Endodermal cell (in vitro differentiated cells): ENCODE measurements around the gene BRF1. TPM values are rescaled to one million over a fixed set of nuclear protein-coding genes. Genes with fewer than 3 reads are reported as not detected.
A peak's percentile ranks its signal among the peaks of the same experiment; 100 is the strongest.
"Not testable (repeated sequence)": the region's sequence is repeated elsewhere in the genome, so short reads cannot be mapped to it uniquely, and the experiment has no call there.

Experiments
- DNase-seq: peaks from one replicate; pipeline ENCODE4 v3.0.0-alpha.2; 2017
- H3K27ac ChIP-seq: 2 replicates; pipeline ENCODE4 v1.5.1; 2013; ENCODE audit warnings: mild to moderate bottlenecking, low read depth, low read length, moderate library complexity
- H3K27me3 ChIP-seq: 2 replicates; pipeline ENCODE4 v1.6.1; 2013; ENCODE audit warnings: mild to moderate bottlenecking, low read length, moderate library complexity; ENCODE audit not compliant: insufficient read depth, control insufficient read depth, poor library complexity, severe bottlenecking
- H3K36me3 ChIP-seq: 2 replicates; pipeline ENCODE4 v1.7.0; 2013; ENCODE audit warnings: mild to moderate bottlenecking, low read length, moderate library complexity; ENCODE audit not compliant: control insufficient read depth, insufficient read depth
- H3K4me1 ChIP-seq: one replicate; pipeline ENCODE4 v1.7.0; 2013; ENCODE audit warnings: low read length; ENCODE audit not compliant: control insufficient read depth, insufficient read depth
- H3K4me3 ChIP-seq: 2 replicates; pipeline ENCODE4 v1.5.1; 2013; ENCODE audit warnings: mild to moderate bottlenecking, low read length, moderate library complexity
- H3K9ac ChIP-seq: 2 replicates; pipeline ENCODE4 v1.6.1; 2013; ENCODE audit warnings: mild to moderate bottlenecking, low read length, moderate library complexity; ENCODE audit not compliant: poor library complexity, severe bottlenecking; ENCODE audit errors: extremely low read depth
- H3K9me3 ChIP-seq: 2 replicates; pipeline ENCODE4 v1.6.1; 2013; ENCODE audit warnings: mild to moderate bottlenecking, low read length, moderate library complexity; ENCODE audit not compliant: control insufficient read depth
- H3K27ac Mint-ChIP-seq: 2 replicates; pipeline ENCODE4 v1.8.0; 2020; ENCODE audit warnings: mixed read lengths
- H3K27me3 Mint-ChIP-seq: 2 replicates; pipeline ENCODE4 v1.8.0; 2021; ENCODE audit warnings: mild to moderate bottlenecking, mixed read lengths; ENCODE audit not compliant: insufficient read depth
- H3K36me3 Mint-ChIP-seq: 2 replicates; pipeline ENCODE4 v1.8.0; 2020; ENCODE audit warnings: low read depth, mixed read lengths
- H3K4me1 Mint-ChIP-seq: 2 replicates; pipeline ENCODE4 v1.8.0; 2020; ENCODE audit warnings: mixed read lengths
- H3K4me3 Mint-ChIP-seq: 2 replicates; pipeline ENCODE4 v1.8.0; 2020; ENCODE audit warnings: mild to moderate bottlenecking, moderate library complexity, mixed read lengths
- H3K9me3 Mint-ChIP-seq: 2 replicates; pipeline ENCODE4 v1.8.0; 2020; ENCODE audit warnings: mild to moderate bottlenecking, mixed read lengths
- CTCF ChIP-seq: fragments of 200-600 bp; sonication (generic); conservative IDR thresholded peaks from 2 replicates; pipeline ENCODE4 v1.5.0; 2021; ENCODE audit warnings: antibody characterized with exemption, mild to moderate bottlenecking
- WGBS, 2 experiments: methylation state at CpG; one replicate each; pipeline versions ENCODE4 v1.1.5 to v1.1.7; 2013; ENCODE audit warnings: missing lambda C conversion rate in 2 of 2, mixed read lengths in 1 of 2; ENCODE audit not compliant: insufficient coverage in 1 of 2, insufficient read length in 1 of 2; 5-methylcytosine and 5-hydroxymethylcytosine counted together
- total RNA-seq, 2 donors: library from RNA; stranded (reverse); fragmentation: NEBNext Ultra II Directional in 1 of 2; extraction: Animal tissue kit (Norgen Biotek cat#: 25700) in 1 of 2; gene quantifications; 2 replicates in 1 of 2; 3 replicates in 1 of 2; pipeline ENCODE4 v1.2.1, GENCODE V29; 2021

The BRF1 gene
- total RNA-seq, 2 donors from 2014 or later, result 37.0 to 44.5 TPM

- 95 to 98% methylated on average over 14 to 33 of the region's 33 CpGs for WGBS, 2 experiments
- no peak for TF ChIP-seq CTCF
- Histone ChIP-seq H3K27ac (peak overlapping the region; percentile 32), H3K27me3 (no peaks in the 10 kb centered on the region), H3K4me3 (no peak overlapping the region), H3K4me1 (peaks cover 3% of the 10 kb centered on the region), H3K9ac (no peak overlapping the region), H3K36me3 (no peaks in the 10 kb centered on the region), H3K9me3 (peaks cover 4% of the 10 kb centered on the region)
- Mint-ChIP-seq H3K4me1 (no peaks in the 10 kb centered on the region), H3K27ac (no peak overlapping the region), H3K27me3 (no peaks in the 10 kb centered on the region), H3K9me3 (peaks cover 1% of the 10 kb centered on the region), H3K36me3 (peaks cover 16% of the 10 kb centered on the region), H3K4me3 (no peak overlapping the region)
- no peak for DNase-seq
Measured at GRCh38 chr14:105335735-105336476, 35.1 kb upstream of the BRF1 start.

GRCh38 chr14:105335231-105335542, 34.4 kb upstream of the BRF1 start:
- not testable (repeated sequence) for H3K27ac Mint-ChIP-seq, H3K9me3 Mint-ChIP-seq, H3K9me3 ChIP-seq, H3K27me3 Mint-ChIP-seq, H3K36me3 ChIP-seq, H3K4me3 ChIP-seq, H3K4me3 Mint-ChIP-seq, H3K9ac ChIP-seq, H3K4me1 ChIP-seq, H3K27me3 ChIP-seq, H3K4me1 Mint-ChIP-seq, DNase-seq, H3K27ac ChIP-seq
- H3K36me3 Mint-ChIP-seq, result peaks cover 16% of the 10 kb centered on the region
- WGBS, 2 experiments, result 90 to 96% methylated on average over 20 to 22 of the region's 22 CpGs

- Histone ChIP-seq H3K4me1 (peaks cover 3% of the 10 kb centered on the region), H3K36me3 (no peaks in the 10 kb centered on the region), H3K9me3 (peaks cover 4% of the 10 kb centered on the region), H3K27me3 (no peaks in the 10 kb centered on the region), H3K27ac (no peak overlapping the region), H3K9ac (no peak overlapping the region), H3K4me3 (no peak overlapping the region)
- no peak for DNase-seq
- H3K36me3 Mint-ChIP-seq, result peaks cover 16% of the 10 kb centered on the region
- H3K4me3 Mint-ChIP-seq, result no peak overlapping the region
- 93 to 95% methylated on average over 11 to 17 of the region's 17 CpGs for WGBS, 2 experiments
- TF ChIP-seq CTCF, result peak; percentile 27
- peaks cover 1% of the 10 kb centered on the region for H3K9me3 Mint-ChIP-seq
- no peaks in the 10 kb centered on the region for H3K4me1 Mint-ChIP-seq
- H3K27me3 Mint-ChIP-seq, result no peaks in the 10 kb centered on the region
- H3K27ac Mint-ChIP-seq, result no peak overlapping the region
Measured at GRCh38 chr14:105334383-105335230, 33.8 kb upstream of the BRF1 start.
